GM10248 (cell line): ENCODE data around the gene UNC5B.

Source experiments
- CTCF ChIA-PET: fragments of 300-600 bp; sonication (Branson Sonifier 250); formaldehyde crosslinking; extraction: SDS; loops from one replicate; lab custom pipeline; 2021; ENCODE audit warnings: antibody characterized with exemption; lab: Yijun Ruan, JAX
- POLR2A ChIA-PET: fragments of 350-650 bp; sonication (Branson Sonifier 250); formaldehyde crosslinking; extraction: SDS; loops from one replicate; lab custom pipeline; 2020; ENCODE audit warnings: antibody characterized with exemption; lab: Yijun Ruan, JAX
- DNase-seq: peaks from one replicate; pipeline ENCODE4 v3.0.0; 2012; ENCODE audit errors: extremely low spot score
- CTCF ChIP-seq: IDR thresholded peaks from 2 replicates; pipeline ENCODE4 v1.5.1; 2012; ENCODE audit warnings: mild to moderate bottlenecking, low read depth; ENCODE audit errors: extremely low read depth, missing control alignments, control extremely low read depth

UNC5B gene

GRCh38 chr10:71345694-71346093 is 133.3 kb downstream of the UNC5B start:
- POLR2A ChIA-PET = no interaction called here
- no peak for TF ChIP-seq CTCF
- DNase-seq = no peak
- CTCF ChIA-PET = interaction anchor here (1.3 kb wide), 1 partner anchor 15 kb away, joined by 5 read pairs; no protein-coding TSS in a partner anchor

GRCh38 chr10:71346731-71347130 is 134.4 kb downstream of the UNC5B start:
- no peak for TF ChIP-seq CTCF
- ChIA-PET POLR2A (no interaction called here), CTCF (interaction anchor here (1.0 to 2.9 kb wide), 3 partner anchors 10 to 28 kb away, joined by 3 to 6 read pairs (median 5); partner anchors contain the start of gene SLC29A3)
- DNase-seq = no peak

DNA sequence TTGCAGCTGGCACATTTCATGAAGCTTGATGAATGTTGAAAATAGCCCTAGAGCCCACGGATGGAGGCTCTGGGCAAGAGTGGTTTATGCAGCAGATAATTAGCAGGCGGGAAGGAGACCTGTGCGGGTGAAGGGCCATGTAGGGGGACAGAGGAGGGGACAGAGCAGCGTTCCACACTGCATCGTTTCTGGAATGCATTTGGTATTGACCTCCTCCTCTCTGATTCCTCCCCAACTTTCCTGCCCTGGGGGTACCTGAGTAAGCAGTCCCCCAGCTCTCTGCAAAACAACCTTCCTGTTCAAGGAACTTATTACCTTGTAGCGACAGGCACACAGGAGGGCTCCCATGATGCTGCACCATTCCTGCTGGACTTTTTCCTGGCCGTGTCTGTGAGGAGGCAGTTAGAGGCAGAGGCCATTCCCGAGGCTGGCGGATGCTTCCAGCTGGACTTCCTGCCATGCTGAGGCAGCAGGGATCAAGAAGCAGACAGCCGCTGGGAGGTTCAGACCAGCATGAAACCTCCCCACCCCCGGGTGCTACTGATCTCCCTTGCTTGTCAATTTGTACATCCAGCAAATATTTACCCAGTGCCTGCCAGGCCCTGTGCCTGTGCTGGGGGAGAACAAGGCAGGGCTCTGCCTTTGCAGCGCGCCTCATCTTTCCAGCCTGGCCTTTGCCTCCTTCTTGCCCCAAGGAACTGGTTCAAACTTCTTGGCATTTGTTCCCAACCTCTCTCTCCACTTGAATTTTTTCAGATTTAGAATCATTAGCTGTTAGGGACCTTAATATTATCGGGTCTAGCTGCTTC is 135.4 kb downstream of the UNC5B start:
- no peak for DNase-seq
- ChIA-PET CTCF (interaction anchor here (0.8 to 2.9 kb wide), 6 partner anchors 8 to 29 kb away, joined by 3 to 6 read pairs (median 4); partner anchors contain the start of gene SLC29A3), POLR2A (no interaction called here)
- TF ChIP-seq CTCF = no peak

- ChIA-PET CTCF (interaction anchor here (0.8 to 2.9 kb wide), 5 partner anchors 9 to 27 kb away, joined by 3 to 6 read pairs (median 3); no protein-coding TSS in a partner anchor), POLR2A (no interaction called here)
- no peak for DNase-seq
- no peak for TF ChIP-seq CTCF
Observed at GRCh38 chr10:71348850-71349249, 136.5 kb downstream of the UNC5B start.

DNA sequence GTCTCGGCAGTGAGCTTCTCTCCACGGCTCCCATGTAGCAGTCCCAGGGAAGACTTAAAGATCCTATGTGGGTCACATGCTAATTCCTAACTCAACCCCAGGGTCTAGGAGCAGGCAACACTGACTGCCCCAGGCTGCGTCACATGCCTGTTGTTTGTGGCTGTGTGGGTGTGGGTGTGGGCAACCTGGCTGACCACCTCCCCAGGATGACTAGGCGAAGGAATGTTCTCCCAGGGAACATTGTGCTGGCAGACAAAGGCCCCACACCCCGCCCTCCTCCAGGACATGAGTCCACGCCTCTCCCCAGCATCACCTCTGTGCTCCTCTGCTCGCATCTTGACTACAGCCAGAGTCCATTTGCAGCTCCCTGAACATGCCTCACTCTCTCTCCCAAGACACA is 137.0 kb downstream of the UNC5B start:
- DNase-seq = no peak
- TF ChIP-seq CTCF = no peak
- ChIA-PET POLR2A (no interaction called here), CTCF (interaction anchor here (0.9 to 2.9 kb wide), 5 partner anchors 9 to 35 kb away, joined by 3 to 9 read pairs (median 5); no protein-coding TSS in a partner anchor)

DNA sequence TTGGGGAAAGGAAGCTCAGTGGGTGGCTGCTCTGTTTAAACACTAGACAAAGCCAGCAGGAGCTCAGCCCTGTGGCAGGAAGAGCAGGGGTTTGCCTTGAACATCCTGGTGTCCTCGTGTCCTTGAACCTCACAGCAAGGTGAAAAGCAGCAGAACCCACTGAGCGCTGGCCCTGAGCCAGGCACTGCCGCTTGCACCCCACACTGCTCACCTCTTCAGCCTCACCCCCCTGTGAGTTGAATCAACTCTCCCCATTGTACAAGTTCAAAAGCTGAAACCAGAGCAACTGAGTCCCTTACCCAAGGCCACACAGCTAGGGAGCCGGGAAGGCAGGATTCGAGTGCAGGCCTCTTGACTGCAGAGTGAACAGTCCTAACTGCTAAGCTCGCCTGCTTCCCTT is 138.7 kb downstream of the UNC5B start:
- CTCF ChIA-PET = interaction anchor here (0.6 to 2.3 kb wide), 6 partner anchors 8 to 33 kb away, joined by 3 to 9 read pairs (median 6); no protein-coding TSS in a partner anchor
- POLR2A ChIA-PET = no interaction called here
- no peak for TF ChIP-seq CTCF
- DNase-seq = no peak
